HEK293 (cell line): ENCODE measurements around the gene CPXM1.
A peak's percentile ranks its signal among the peaks of the same experiment; 100 is the strongest.

Source experiments
- CTCF ChIA-PET: fragments of 350-600 bp; formaldehyde crosslinking; extraction: SDS; loops from one replicate; lab custom pipeline; 2021; ENCODE audit warnings: antibody characterized with exemption; lab: Yijun Ruan, JAX
- POLR2A ChIA-PET: fragments of 300-600 bp; formaldehyde crosslinking; extraction: SDS; loops from one replicate; lab custom pipeline; 2020; ENCODE audit warnings: antibody characterized with exemption, inconsistent platforms; lab: Yijun Ruan, JAX
- H3K27ac ChIP-seq: fragments of 200-500 bp; sonication (Bioruptor generic); 2 replicates; pipeline ENCODE4 v1.5.1; 2014; ENCODE audit warnings: low read depth, low read length, control low read depth, inconsistent platforms; ENCODE audit errors: extremely low read depth
- H3K36me3 ChIP-seq, 2 experiments: fragments of 200-500 bp in 1 of 2; sonication (Bioruptor generic) in 1 of 2; 1 replicate in 1 of 2; 2 replicates in 1 of 2; pipeline ENCODE4 v1.5.1; 2014 to 2017; ENCODE audit warnings: inconsistent platforms in 2 of 2, low read length in 2 of 2; ENCODE audit not compliant: control insufficient read depth in 2 of 2, insufficient read depth in 1 of 2
- H3K4me1 ChIP-seq: fragments of 200-500 bp; sonication (Bioruptor generic); 2 replicates; pipeline ENCODE4 v1.5.1; 2014; ENCODE audit warnings: mild to moderate bottlenecking, low read length, inconsistent platforms; ENCODE audit not compliant: control insufficient read depth, insufficient read depth
- H3K4me3 ChIP-seq: 2 replicates; pipeline ENCODE4 v1.5.1; 2011; ENCODE audit warnings: low read depth, mild to moderate bottlenecking, control low read depth, low read length, moderate library complexity
- H3K9me3 ChIP-seq: fragments of 200-500 bp; sonication (Bioruptor generic); 2 replicates; pipeline ENCODE4 v1.5.1; 2014; ENCODE audit warnings: low read depth, low read length, inconsistent platforms; ENCODE audit not compliant: control insufficient read depth, insufficient read depth
- BCL6B ChIP-seq: fragments of 450-650 bp; formaldehyde crosslinking; IDR thresholded peaks from 2 replicates; pipeline ENCODE4 v1.5.1; 2017; ENCODE audit warnings: missing biosample characterization, missing genetic modification characterization
- CTCF ChIP-seq: fragments of 450-650 bp; formaldehyde crosslinking; IDR thresholded peaks from 2 replicates; pipeline ENCODE4 v1.5.1; 2016; ENCODE audit warnings: missing biosample characterization, missing genetic modification characterization
- EGR2 ChIP-seq: fragments of 450-650 bp; formaldehyde crosslinking; IDR thresholded peaks from 2 replicates; pipeline ENCODE4 v1.5.1; 2016; ENCODE audit warnings: low read depth, missing biosample characterization, missing genetic modification characterization
- HOXC10 ChIP-seq: sonication (generic); formaldehyde crosslinking; IDR thresholded peaks from 2 replicates; pipeline ENCODE4 v1.8.1; 2023; ENCODE audit warnings: mild to moderate bottlenecking, missing genetic modification reagents
- KLF1 ChIP-seq: fragments of 450-650 bp; formaldehyde crosslinking; IDR thresholded peaks from 2 replicates; pipeline ENCODE4 v1.5.1; 2016; ENCODE audit warnings: missing biosample characterization, missing genetic modification characterization
- SCRT2 ChIP-seq: fragments of 450-650 bp; formaldehyde crosslinking; IDR thresholded peaks from 2 replicates; pipeline ENCODE4 v1.5.1; 2016; ENCODE audit warnings: missing biosample characterization, missing genetic modification characterization
- SP2 ChIP-seq: fragments of 450-650 bp; formaldehyde crosslinking; IDR thresholded peaks from 2 replicates; pipeline ENCODE4 v1.5.1; 2016; ENCODE audit warnings: missing biosample characterization, missing genetic modification characterization
- YY2 ChIP-seq: fragments of 450-650 bp; formaldehyde crosslinking; IDR thresholded peaks from 2 replicates; pipeline ENCODE4 v1.5.1; 2016; ENCODE audit warnings: missing biosample characterization, missing genetic modification characterization
- ZBTB17 ChIP-seq: fragments of 450-650 bp; formaldehyde crosslinking; IDR thresholded peaks from 2 replicates; pipeline ENCODE4 v1.5.1; 2016; ENCODE audit warnings: missing biosample characterization, missing genetic modification characterization
- ZFHX2 ChIP-seq: fragments of 450-650 bp; formaldehyde crosslinking; conservative IDR thresholded peaks from 2 replicates; pipeline ENCODE4 v1.5.1; 2016; ENCODE audit warnings: missing biosample characterization, missing genetic modification characterization
- ZIC2 ChIP-seq: fragments of 450-650 bp; formaldehyde crosslinking; IDR thresholded peaks from 2 replicates; pipeline ENCODE4 v1.5.1; 2016; ENCODE audit warnings: missing biosample characterization, missing genetic modification characterization
- ZNF10 ChIP-seq: fragments of 450-650 bp; formaldehyde crosslinking; IDR thresholded peaks from 2 replicates; pipeline ENCODE4 v1.5.1; 2017; ENCODE audit warnings: missing biosample characterization, missing genetic modification characterization
- ZNF239 ChIP-seq: fragments of 450-650 bp; formaldehyde crosslinking; IDR thresholded peaks from 2 replicates; pipeline ENCODE4 v1.5.1; 2016; ENCODE audit warnings: missing biosample characterization, missing genetic modification characterization
- ZNF248 ChIP-seq: fragments of 450-650 bp; formaldehyde crosslinking; IDR thresholded peaks from 2 replicates; pipeline ENCODE4 v1.5.1; 2017; ENCODE audit warnings: missing biosample characterization, missing genetic modification characterization
- ZNF362 ChIP-seq: fragments of 450-650 bp; formaldehyde crosslinking; IDR thresholded peaks from 2 replicates; pipeline ENCODE4 v1.5.1; 2016; ENCODE audit warnings: missing biosample characterization, missing genetic modification characterization
- ZNF391 ChIP-seq: fragments of 450-650 bp; formaldehyde crosslinking; IDR thresholded peaks from 2 replicates; pipeline ENCODE4 v1.5.1; 2016; ENCODE audit warnings: low read depth, missing biosample characterization, missing genetic modification characterization, borderline replicate concordance
- ZNF473 ChIP-seq: fragments of 450-650 bp; formaldehyde crosslinking; IDR thresholded peaks from 2 replicates; pipeline ENCODE4 v1.5.1; 2017; ENCODE audit warnings: missing biosample characterization, missing genetic modification characterization
- ZNF639 ChIP-seq: fragments of 450-650 bp; formaldehyde crosslinking; IDR thresholded peaks from 2 replicates; pipeline ENCODE4 v1.5.1; 2016; ENCODE audit warnings: missing biosample characterization, missing genetic modification characterization

CPXM1 gene

GRCh38 chr20:2796011-2796660 lies 4.3 kb downstream of the CPXM1 start:
- H3K36me3 ChIP-seq = peaks cover 0 to 17% of the 10 kb centered on the region in 2 experiments; a peak in 1 of 3 replicates
- POLR2A ChIA-PET = no interaction called here
- TF ChIP-seq ZNF248 (tag by site-specific recombination) (no peak), YY2 (no peak), ZBTB17 (tag by site-specific recombination) (no peak), ZNF362 (tag by site-specific recombination) (no peak), SCRT2 (tag by site-specific recombination) (no peak), SP2 (tag by site-specific recombination) (no peak)
- CTCF ChIA-PET = no interaction called here
- H3K4me3 ChIP-seq = no peak overlapping the region
- 0 out of 2 replicates have a peak, but pooled peaks cover 3% of the 10 kb centered on the region for H3K4me1 ChIP-seq
- no peaks in the 10 kb centered on the region for H3K9me3 ChIP-seq
- H3K27ac ChIP-seq = no peak overlapping the region

- Histone ChIP-seq H3K4me1 (0 out of 2 replicates have a peak, but pooled peaks cover 3% of the 10 kb centered on the region), H3K36me3 (peaks cover 0 to 17% of the 10 kb centered on the region in 2 experiments; a peak in 1 of 3 replicates), H3K4me3 (no peak overlapping the region), H3K27ac (no peak overlapping the region), H3K9me3 (no peaks in the 10 kb centered on the region)
- ChIA-PET CTCF (no interaction called here), POLR2A (no interaction called here)
- TF ChIP-seq KLF1 (tag by site-specific recombination) (peak; percentile 30; the same call in 1 of the 2 replicates), EGR2 (tag by site-specific recombination) (peak; percentile 84), CTCF (tag by site-specific recombination) (no peak), ZIC2 (tag by site-specific recombination) (no peak), ZFHX2 (tag by site-specific recombination) (peak; percentile 86), HOXC10 (CRISPR knock-in tag) (no peak), ZNF473 (tag by site-specific recombination) (no peak), ZNF639 (tag by site-specific recombination) (no peak), ZNF10 (tag by site-specific recombination) (no peak), BCL6B (tag by site-specific recombination) (no peak), ZNF239 (tag by site-specific recombination) (no peak), ZNF391 (tag by site-specific recombination) (no peak)
Observed at GRCh38 chr20:2795451-2795850, 5.0 kb downstream of the CPXM1 start.
